ENCODE results near the gene ELMO1. TPM values are rescaled to one million over a fixed set of nuclear protein-coding genes. Genes with fewer than 3 reads are reported as not detected.

The ELMO1 gene
- total RNA-seq, 4 donors from 2014 or later = 24.6 to 120 (median 71.9) TPM

GRCh38 chr7:37365405-37365804 is 83.3 kb downstream of the ELMO1 start:
- 75% methylated on average over 2 to 4 of the region's 4 CpGs for WGBS, 2 donors (ENCODE audit: low coverage in 1 of 2)
- no peaks in the 10 kb centered on the region for H3K27me3 ChIP-seq
- H3K4me1 ChIP-seq = peaks cover 0 to 16% (median 2%) of the 10 kb centered on the region in 4 donors
- no peak for DNase-seq
- H3K36me3 ChIP-seq = no peaks in the 10 kb centered on the region
- no peak overlapping the region for H3K27ac ChIP-seq
- H3K9me3 ChIP-seq = no peaks in the 10 kb centered on the region
- TF ChIP-seq EP300 (IDR thresholded peaks at IDR 0.05; ENCODE audit: low read depth) (no peak), POLR2AphosphoS5 (IDR thresholded peaks at IDR 0.05) (no peak), CTCF (IDR thresholded peaks at IDR 0.05) (no peak), POLR2A (IDR thresholded peaks at IDR 0.05) (no peak)
- no peak overlapping the region for H3K4me3 ChIP-seq
- in situ Hi-C loops (cut with MboI; ENCODE audit: low pct_ligation_motif_present in 1 of 4, low pct_unique_long_range_greater_than_20kb in 1 of 4, low sequenced_read_pairs in 3 of 4) (no loop called here), intact Hi-C loops (cut with DNase I; ENCODE audit: low total_unique reads) (no loop called here)

GRCh38 chr7:37364856-37365255 is 83.8 kb downstream of the ELMO1 start:
- no peak for TF ChIP-seq CTCF (IDR thresholded peaks at IDR 0.05)
- TF ChIP-seq POLR2AphosphoS5 (IDR thresholded peaks at IDR 0.05) = no peak
- TF ChIP-seq EP300 (IDR thresholded peaks at IDR 0.05; ENCODE audit: low read depth) = no peak
- no peak for TF ChIP-seq POLR2A (IDR thresholded peaks at IDR 0.05)
- no peaks in the 10 kb centered on the region for H3K36me3 ChIP-seq
- WGBS, 2 donors (ENCODE audit: low coverage in 1 of 2) = 77 to 80% methylated on average over 8 of the region's 8 CpGs

GRCh38 chr7:37363536-37364491 is 84.8 kb downstream of the ELMO1 start:
- Histone ChIP-seq H3K4me3 (no peak overlapping the region), H3K27me3 (no peaks in the 10 kb centered on the region), H3K27ac (no peak overlapping the region), H3K9me3 (no peaks in the 10 kb centered on the region), H3K36me3 (no peaks in the 10 kb centered on the region), H3K4me1 (peaks cover 0 to 2% (median 0%) of the 10 kb centered on the region in 4 donors)
- 81% methylated on average over 3 of the region's 3 CpGs for WGBS, 2 donors (ENCODE audit: low coverage in 1 of 2)
- no peak for DNase-seq
- in situ Hi-C loops (cut with MboI; ENCODE audit: low pct_ligation_motif_present in 1 of 4, low pct_unique_long_range_greater_than_20kb in 1 of 4, low sequenced_read_pairs in 3 of 4) = no loop called here
- no peak for TF ChIP-seq POLR2A (IDR thresholded peaks at IDR 0.05)
- TF ChIP-seq EP300 (IDR thresholded peaks at IDR 0.05; ENCODE audit: low read depth) = no peak
- TF ChIP-seq CTCF (IDR thresholded peaks at IDR 0.05) = no peak
- no peak for TF ChIP-seq POLR2AphosphoS5 (IDR thresholded peaks at IDR 0.05)
- intact Hi-C loops (cut with DNase I; ENCODE audit: low total_unique reads) = no loop called here

More at GRCh38 chr7:37364856-37365255, 83.8 kb downstream of the ELMO1 start:
- H3K4me3 ChIP-seq = no peak overlapping the region
- H3K9me3 ChIP-seq = no peaks in the 10 kb centered on the region
- no peaks in the 10 kb centered on the region for H3K27me3 ChIP-seq
- peaks cover 0 to 12% (median 0%) of the 10 kb centered on the region in 4 donors for H3K4me1 ChIP-seq
- intact Hi-C loops (cut with DNase I; ENCODE audit: low total_unique reads) (no loop called here), in situ Hi-C loops (cut with MboI; ENCODE audit: low pct_ligation_motif_present in 1 of 4, low pct_unique_long_range_greater_than_20kb in 1 of 4, low sequenced_read_pairs in 3 of 4) (no loop called here)
- no peak for DNase-seq
- no peak overlapping the region for H3K27ac ChIP-seq

DNA sequence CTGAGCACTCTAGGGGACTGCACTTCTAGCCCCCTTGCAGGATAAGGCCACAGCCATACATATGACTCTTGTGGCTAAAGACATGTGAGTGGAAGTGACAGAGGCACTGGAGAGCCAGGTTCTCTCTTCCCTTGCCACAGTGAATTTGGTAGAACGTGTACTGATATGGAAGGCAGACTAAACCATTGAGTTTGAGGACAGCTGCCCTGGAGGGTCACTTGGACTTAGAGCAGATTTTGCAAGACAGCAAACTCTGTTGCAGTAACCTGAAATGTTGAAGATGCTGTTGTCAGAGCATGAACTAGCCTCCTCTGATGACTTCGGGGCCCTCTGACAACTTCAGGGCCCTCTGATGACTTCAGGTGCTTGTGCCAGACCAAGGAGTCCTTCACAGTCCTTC is 85.9 kb downstream of the ELMO1 start:
- no peaks in the 10 kb centered on the region for H3K9me3 ChIP-seq
- in situ Hi-C loops (cut with MboI; ENCODE audit: low pct_ligation_motif_present in 1 of 4, low pct_unique_long_range_greater_than_20kb in 1 of 4, low sequenced_read_pairs in 3 of 4) = no loop called here
- H3K36me3 ChIP-seq = no peaks in the 10 kb centered on the region

More for the DNA sequence above, 85.9 kb downstream of the ELMO1 start:
- no peaks in the 10 kb centered on the region for H3K27me3 ChIP-seq
- no peak overlapping the region for H3K27ac ChIP-seq
- 96% methylated on average over 2 of the region's 2 CpGs; no CpG with 5 or more reads in 1 of the 2 donors for WGBS, 2 donors (ENCODE audit: low coverage in 1 of 2)
- no peaks in the 10 kb centered on the region for H3K4me1 ChIP-seq
- intact Hi-C loops (cut with DNase I; ENCODE audit: low total_unique reads) = no loop called here
- no peak for DNase-seq
- no peak overlapping the region for H3K4me3 ChIP-seq
- TF ChIP-seq EP300 (IDR thresholded peaks at IDR 0.05; ENCODE audit: low read depth) = no peak
- no peak for TF ChIP-seq POLR2AphosphoS5 (IDR thresholded peaks at IDR 0.05)
- TF ChIP-seq CTCF (IDR thresholded peaks at IDR 0.05) = no peak
- no peak for TF ChIP-seq POLR2A (IDR thresholded peaks at IDR 0.05)

All from transverse colon (tissue), 4 donors.